ENCODE data around the gene FOXO4.

Gene FOXO4

DNA sequence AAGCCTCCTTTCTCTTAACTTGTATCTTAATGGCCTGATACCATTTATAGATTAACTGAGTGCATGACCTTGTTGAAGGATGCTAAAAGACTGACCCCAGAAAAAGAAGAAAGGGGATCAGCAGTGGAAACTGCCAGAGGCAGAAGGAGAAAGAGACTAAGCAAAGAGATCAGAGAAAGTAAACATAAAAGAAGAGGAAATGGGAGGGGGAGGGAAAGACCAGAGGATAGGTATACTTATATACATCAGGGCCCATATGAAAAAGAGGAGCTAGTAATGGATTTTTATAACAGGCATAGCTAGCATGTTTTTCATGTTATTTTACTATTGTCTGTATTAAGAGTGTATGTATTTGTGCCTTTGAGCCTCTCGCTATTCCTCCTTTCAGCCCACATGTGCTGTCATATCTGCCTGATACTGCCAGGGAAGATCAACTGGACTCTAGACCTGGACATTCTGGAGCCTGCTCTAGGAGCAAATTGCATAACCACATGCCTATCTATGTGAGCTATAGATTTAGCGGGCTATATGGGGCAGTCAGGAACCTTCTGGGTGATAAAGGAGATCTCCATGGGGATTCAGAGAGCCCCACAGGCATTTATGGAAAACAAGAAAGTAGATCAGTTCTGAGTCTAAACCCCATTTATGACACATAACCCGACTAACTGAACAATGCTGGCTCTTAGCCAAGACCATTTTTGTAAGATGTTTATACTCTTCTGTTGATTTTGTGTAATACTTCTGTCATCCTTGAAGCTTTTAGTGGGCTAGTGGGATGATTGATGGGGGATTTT is 14.1 kb upstream of the FOXO4 start:
- no peaks in the 10 kb centered on the region for H3K4me1 ChIP-seq (ENCODE audit: control insufficient read depth, insufficient read depth, low read length)
- no peaks in the 10 kb centered on the region for H3K27me3 ChIP-seq (ENCODE audit: control insufficient read depth, insufficient read depth, low read length)
- H3K9ac ChIP-seq (ENCODE audit: low read length): no peak overlapping the region
- H3K4me3 ChIP-seq (ENCODE audit: low read length): no peak overlapping the region
- H3K9me3 ChIP-seq (ENCODE audit: control insufficient read depth, low read length): no peaks in the 10 kb centered on the region
- no peaks in the 10 kb centered on the region for H3K36me3 ChIP-seq (ENCODE audit: control insufficient read depth, insufficient read depth, low read length)

GRCh38 chrX:71082124-71082647 is 13.5 kb upstream of the FOXO4 start:
- H3K9me3 ChIP-seq (ENCODE audit: control insufficient read depth, low read length): no peaks in the 10 kb centered on the region
- H3K9ac ChIP-seq (ENCODE audit: low read length): no peak overlapping the region
- no peaks in the 10 kb centered on the region for H3K36me3 ChIP-seq (ENCODE audit: control insufficient read depth, insufficient read depth, low read length)
- no peaks in the 10 kb centered on the region for H3K4me1 ChIP-seq (ENCODE audit: control insufficient read depth, insufficient read depth, low read length)
- no peaks in the 10 kb centered on the region for H3K27me3 ChIP-seq (ENCODE audit: control insufficient read depth, insufficient read depth, low read length)
- H3K4me3 ChIP-seq (ENCODE audit: low read length): no peak overlapping the region

- no peaks in the 10 kb centered on the region for H3K27me3 ChIP-seq (ENCODE audit: control insufficient read depth, insufficient read depth, low read length)
- H3K4me3 ChIP-seq (ENCODE audit: low read length): no peak overlapping the region
- no peaks in the 10 kb centered on the region for H3K4me1 ChIP-seq (ENCODE audit: control insufficient read depth, insufficient read depth, low read length)
- H3K9me3 ChIP-seq (ENCODE audit: control insufficient read depth, low read length): no peaks in the 10 kb centered on the region
- no peak overlapping the region for H3K9ac ChIP-seq (ENCODE audit: low read length)
- H3K36me3 ChIP-seq (ENCODE audit: control insufficient read depth, insufficient read depth, low read length): no peaks in the 10 kb centered on the region
Measured at GRCh38 chrX:71082822-71083221, 12.8 kb upstream of the FOXO4 start.

- no peaks in the 10 kb centered on the region for H3K4me1 ChIP-seq (ENCODE audit: control insufficient read depth, insufficient read depth, low read length)
Measured at GRCh38 chrX:71085900-71086299, 9.8 kb upstream of the FOXO4 start.

DNA sequence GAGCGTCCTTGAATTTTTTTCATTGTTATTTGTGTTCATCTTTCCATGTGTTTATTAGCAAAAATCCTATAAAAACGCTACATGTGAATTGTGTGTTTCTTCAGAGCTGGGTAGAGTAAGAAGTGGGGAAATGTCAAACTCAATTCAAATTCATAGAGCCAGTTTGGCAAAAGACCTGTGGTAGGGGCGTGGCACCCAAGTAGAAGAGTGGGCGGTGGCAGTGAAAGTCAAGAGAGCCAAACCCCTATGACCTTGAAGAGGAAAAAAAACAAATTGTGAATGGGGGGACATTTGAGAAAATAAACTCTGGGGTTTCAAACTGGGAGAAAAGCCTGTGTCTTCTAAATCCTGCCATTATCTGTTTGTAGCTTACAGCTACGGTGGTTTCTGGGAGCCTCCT is 4.4 kb upstream of the FOXO4 start:
- no peak overlapping the region for H3K9ac ChIP-seq (ENCODE audit: low read length)
- no peaks in the 10 kb centered on the region for H3K4me1 ChIP-seq (ENCODE audit: control insufficient read depth, insufficient read depth, low read length)
- H3K4me3 ChIP-seq (ENCODE audit: low read length): no peak overlapping the region
- H3K36me3 ChIP-seq (ENCODE audit: control insufficient read depth, insufficient read depth, low read length): no peaks in the 10 kb centered on the region
- no peaks in the 10 kb centered on the region for H3K27me3 ChIP-seq (ENCODE audit: control insufficient read depth, insufficient read depth, low read length)
- no peaks in the 10 kb centered on the region for H3K9me3 ChIP-seq (ENCODE audit: control insufficient read depth, low read length)

More at GRCh38 chrX:71085900-71086299, 9.8 kb upstream of the FOXO4 start:
- H3K36me3 ChIP-seq (ENCODE audit: control insufficient read depth, insufficient read depth, low read length): no peaks in the 10 kb centered on the region
- H3K4me3 ChIP-seq (ENCODE audit: low read length): no peak overlapping the region
- H3K9me3 ChIP-seq (ENCODE audit: control insufficient read depth, low read length): no peaks in the 10 kb centered on the region
- no peak overlapping the region for H3K9ac ChIP-seq (ENCODE audit: low read length)
- H3K27me3 ChIP-seq (ENCODE audit: control insufficient read depth, insufficient read depth, low read length): no peaks in the 10 kb centered on the region

DNA sequence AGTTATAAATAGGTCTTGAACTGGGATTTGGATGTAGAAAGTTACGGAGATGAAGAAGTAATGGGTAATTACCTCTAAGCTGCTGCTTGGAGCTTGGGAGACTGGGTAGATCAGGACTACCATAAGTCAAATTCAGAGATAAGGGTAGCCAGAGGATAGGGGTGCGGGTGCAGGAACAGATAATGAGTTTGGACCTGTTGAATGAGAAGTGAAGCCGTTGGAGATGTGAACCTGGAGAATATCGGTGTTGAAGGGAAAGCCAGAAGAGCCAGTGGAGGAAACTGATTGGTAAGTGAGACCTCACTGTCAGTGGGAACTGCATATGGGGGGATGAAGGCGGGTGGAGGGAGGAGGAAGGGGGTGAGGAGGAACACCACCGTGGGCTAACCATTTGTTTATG is 618 bp upstream of the FOXO4 start:
- no peak overlapping the region for H3K4me3 ChIP-seq (ENCODE audit: low read length)
- H3K4me1 ChIP-seq (ENCODE audit: control insufficient read depth, insufficient read depth, low read length): peaks cover 5% of the 10 kb centered on the region
- no peaks in the 10 kb centered on the region for H3K9me3 ChIP-seq (ENCODE audit: control insufficient read depth, low read length)
- no peaks in the 10 kb centered on the region for H3K36me3 ChIP-seq (ENCODE audit: control insufficient read depth, insufficient read depth, low read length)
- H3K9ac ChIP-seq (ENCODE audit: low read length): peak overlapping the region; percentile 54
- H3K27me3 ChIP-seq (ENCODE audit: control insufficient read depth, insufficient read depth, low read length): no peaks in the 10 kb centered on the region

GRCh38 chrX:71095981-71096759 is 519 bp downstream of the FOXO4 start:
- Histone ChIP-seq H3K9ac (ENCODE audit: low read length) (peak overlapping the region; percentile 71), H3K27me3 (ENCODE audit: control insufficient read depth, insufficient read depth, low read length) (no peaks in the 10 kb centered on the region), H3K36me3 (ENCODE audit: control insufficient read depth, insufficient read depth, low read length) (no peaks in the 10 kb centered on the region)

GRCh38 chrX:71096760-71097032 is 1.0 kb downstream of the FOXO4 start:
- H3K27me3 ChIP-seq (ENCODE audit: control insufficient read depth, insufficient read depth, low read length): no peaks in the 10 kb centered on the region
- H3K4me3 ChIP-seq (ENCODE audit: low read length): peak overlapping the region; percentile 22
- peaks cover 5% of the 10 kb centered on the region for H3K4me1 ChIP-seq (ENCODE audit: control insufficient read depth, insufficient read depth, low read length)
- no peaks in the 10 kb centered on the region for H3K9me3 ChIP-seq (ENCODE audit: control insufficient read depth, low read length)
- peak overlapping the region; percentile 71 for H3K9ac ChIP-seq (ENCODE audit: low read length)
- H3K36me3 ChIP-seq (ENCODE audit: control insufficient read depth, insufficient read depth, low read length): no peaks in the 10 kb centered on the region

More at GRCh38 chrX:71095981-71096759, 519 bp downstream of the FOXO4 start:
- Histone ChIP-seq H3K9me3 (ENCODE audit: control insufficient read depth, low read length) (no peaks in the 10 kb centered on the region), H3K4me1 (ENCODE audit: control insufficient read depth, insufficient read depth, low read length) (peaks cover 5% of the 10 kb centered on the region), H3K4me3 (ENCODE audit: low read length) (peak overlapping the region; percentile 22)

GRCh38 chrX:71098302-71098701 is 2.7 kb downstream of the FOXO4 start:
- Histone ChIP-seq H3K4me3 (ENCODE audit: low read length) (no peak overlapping the region), H3K27me3 (ENCODE audit: control insufficient read depth, insufficient read depth, low read length) (no peaks in the 10 kb centered on the region), H3K9ac (ENCODE audit: low read length) (peak overlapping the region; percentile 2), H3K4me1 (ENCODE audit: control insufficient read depth, insufficient read depth, low read length) (peaks cover 8% of the 10 kb centered on the region), H3K9me3 (ENCODE audit: control insufficient read depth, low read length) (no peaks in the 10 kb centered on the region), H3K36me3 (ENCODE audit: control insufficient read depth, insufficient read depth, low read length) (no peaks in the 10 kb centered on the region)

- Histone ChIP-seq H3K9me3 (ENCODE audit: control insufficient read depth, low read length) (no peaks in the 10 kb centered on the region), H3K36me3 (ENCODE audit: control insufficient read depth, insufficient read depth, low read length) (no peaks in the 10 kb centered on the region), H3K27me3 (ENCODE audit: control insufficient read depth, insufficient read depth, low read length) (no peaks in the 10 kb centered on the region), H3K9ac (ENCODE audit: low read length) (peak overlapping the region; percentile 2), H3K4me1 (ENCODE audit: control insufficient read depth, insufficient read depth, low read length) (peaks cover 15% of the 10 kb centered on the region), H3K4me3 (ENCODE audit: low read length) (no peak overlapping the region)
Measured at GRCh38 chrX:71098951-71099506, 3.4 kb downstream of the FOXO4 start.

GRCh38 chrX:71099736-71100135 is 4.1 kb downstream of the FOXO4 start:
- H3K27me3 ChIP-seq (ENCODE audit: control insufficient read depth, insufficient read depth, low read length): no peaks in the 10 kb centered on the region
- H3K4me1 ChIP-seq (ENCODE audit: control insufficient read depth, insufficient read depth, low read length): peaks cover 17% of the 10 kb centered on the region
- no peaks in the 10 kb centered on the region for H3K36me3 ChIP-seq (ENCODE audit: control insufficient read depth, insufficient read depth, low read length)
- no peak overlapping the region for H3K9ac ChIP-seq (ENCODE audit: low read length)
- no peak overlapping the region for H3K4me3 ChIP-seq (ENCODE audit: low read length)
- H3K9me3 ChIP-seq (ENCODE audit: control insufficient read depth, low read length): no peaks in the 10 kb centered on the region

All from mucosa of stomach (tissue), 1 donor.